H9 (cell line): ENCODE results near the gene CAMKK1. TPM values are rescaled to one million over a fixed set of nuclear protein-coding genes. Genes with fewer than 3 reads are reported as not detected.
A peak's percentile ranks its signal among the peaks of the same experiment; 100 is the strongest.

Source experiments
- DNase-seq: peaks from one replicate; pipeline ENCODE4 v3.0.0-alpha.2; 2017
- H2AFZ ChIP-seq: one replicate; pipeline ENCODE4 v1.6.1; 2013; ENCODE audit warnings: mild to moderate bottlenecking, low read length, control low read depth, moderate library complexity
- H2AK5ac ChIP-seq: 2 replicates; pipeline ENCODE4 v1.6.1; 2013; ENCODE audit warnings: low read length, control low read depth, mixed read lengths; ENCODE audit not compliant: insufficient read length
- H2BK120ac ChIP-seq: one replicate; pipeline ENCODE4 v1.6.1; 2013; ENCODE audit warnings: low read depth, mild to moderate bottlenecking, low read length, control low read depth, inconsistent platforms; ENCODE audit not compliant: poor library complexity, severe bottlenecking
- H2BK12ac ChIP-seq: 2 replicates; pipeline ENCODE4 v1.6.1; 2013; ENCODE audit warnings: low read length, control low read depth, mixed read lengths, low read depth; ENCODE audit not compliant: insufficient read length
- H2BK15ac ChIP-seq: 2 replicates; pipeline ENCODE4 v1.6.1; 2013; ENCODE audit warnings: low read depth, low read length, control low read depth
- H2BK20ac ChIP-seq: one replicate; pipeline ENCODE4 v1.6.1; 2013; ENCODE audit warnings: low read depth, mild to moderate bottlenecking, low read length, control low read depth, inconsistent platforms; ENCODE audit not compliant: poor library complexity, severe bottlenecking
- H2BK5ac ChIP-seq: 2 replicates; pipeline ENCODE4 v1.6.1; 2013; ENCODE audit warnings: low read length, control low read depth, mixed read lengths; ENCODE audit not compliant: insufficient read length
- H3K14ac ChIP-seq: 2 replicates; pipeline ENCODE4 v1.6.1; 2013; ENCODE audit warnings: low read length, control low read depth; ENCODE audit not compliant: insufficient read depth
- H3K18ac ChIP-seq: 2 replicates; pipeline ENCODE4 v1.6.1; 2013; ENCODE audit warnings: low read depth, mild to moderate bottlenecking, mixed read lengths, low read length, control low read depth; ENCODE audit not compliant: insufficient read length
- H3K23ac ChIP-seq: 2 replicates; pipeline ENCODE4 v1.6.1; 2013; ENCODE audit warnings: low read length, control low read depth, mixed read lengths, low read depth; ENCODE audit not compliant: insufficient read length
- H3K23me2 ChIP-seq: 2 replicates; pipeline ENCODE4 v1.6.1; 2013; ENCODE audit warnings: low read depth, mild to moderate bottlenecking, mixed read lengths, low read length, control low read depth; ENCODE audit not compliant: insufficient read length, poor library complexity, severe bottlenecking
- H3K27ac ChIP-seq: 2 replicates; pipeline ENCODE4 v1.5.1; 2013; ENCODE audit warnings: low read length, control low read depth, mixed read lengths, low read depth; ENCODE audit not compliant: insufficient read length
- H3K27me3 ChIP-seq: 2 replicates; pipeline ENCODE4 v1.6.1; 2013; ENCODE audit warnings: low read length, control low read depth, inconsistent platforms; ENCODE audit not compliant: insufficient read depth
- H3K4ac ChIP-seq: 2 replicates; pipeline ENCODE4 v1.6.1; 2013; ENCODE audit warnings: low read depth, mild to moderate bottlenecking, control low read depth, inconsistent platforms, low read length, moderate library complexity
- H3K4me1 ChIP-seq: 2 replicates; pipeline ENCODE4 v1.6.1; 2013; ENCODE audit warnings: low read length, control low read depth, inconsistent platforms; ENCODE audit not compliant: insufficient read depth
- H3K4me2 ChIP-seq: 2 replicates; pipeline ENCODE4 v1.6.1; 2013; ENCODE audit warnings: low read length, control low read depth, mixed read lengths; ENCODE audit not compliant: insufficient read length, insufficient read depth
- H3K56ac ChIP-seq: 2 replicates; pipeline ENCODE4 v1.6.1; 2013; ENCODE audit warnings: low read depth, mild to moderate bottlenecking, mixed read lengths, low read length, control low read depth; ENCODE audit not compliant: insufficient read length
- H3K79me1 ChIP-seq: 2 replicates; pipeline ENCODE4 v1.6.1; 2013; ENCODE audit warnings: low read depth, mild to moderate bottlenecking, moderate library complexity, low read length, control low read depth, inconsistent platforms; ENCODE audit not compliant: insufficient read depth, poor library complexity, severe bottlenecking
- H3K79me2 ChIP-seq: 2 replicates; pipeline ENCODE4 v1.6.1; 2013; ENCODE audit warnings: low read length, control low read depth, inconsistent platforms; ENCODE audit not compliant: insufficient read depth
- H3K9ac ChIP-seq: 2 replicates; pipeline ENCODE4 v1.6.1; 2013; ENCODE audit warnings: low read length, control low read depth, mixed read lengths; ENCODE audit not compliant: insufficient read length; ENCODE audit errors: extremely low read depth
- H3K9me3 ChIP-seq: one replicate; pipeline ENCODE4 v1.6.1; 2013; ENCODE audit warnings: low read depth, low read length, inconsistent platforms; ENCODE audit not compliant: control insufficient read depth
- H3T11ph ChIP-seq: one replicate; pipeline ENCODE4 v1.6.1; 2013; ENCODE audit warnings: mild to moderate bottlenecking, low read length, control low read depth, inconsistent platforms
- H4K20me1 ChIP-seq: one replicate; pipeline ENCODE4 v1.6.1; 2013; ENCODE audit not compliant: control insufficient read depth, insufficient read length, insufficient read depth
- H4K5ac ChIP-seq: 2 replicates; pipeline ENCODE4 v1.6.1; 2013; ENCODE audit warnings: low read depth, mild to moderate bottlenecking, mixed read lengths, low read length, control low read depth; ENCODE audit not compliant: insufficient read length
- H4K8ac ChIP-seq: replicated peaks from 2 replicates; pipeline ENCODE4 v1.6.1; 2013; ENCODE audit warnings: low read length, control low read depth, mixed read lengths, low read depth; ENCODE audit not compliant: insufficient read length
- H4K91ac ChIP-seq: 2 replicates; pipeline ENCODE4 v1.6.1; 2013; ENCODE audit warnings: low read depth, mild to moderate bottlenecking, moderate library complexity, mixed read lengths, low read length, control low read depth; ENCODE audit not compliant: insufficient read length
- H3K27ac Mint-ChIP-seq, 3 experiments: 2 replicates in 2 of 3; 3 replicates in 1 of 3; pipeline ENCODE4 v1.8.0; 2020 to 2021; ENCODE audit warnings: mixed read lengths in 3 of 3, mild to moderate bottlenecking in 1 of 3, moderate library complexity in 1 of 3
- H3K27me3 Mint-ChIP-seq: 2 replicates; pipeline ENCODE4 v1.8.0; 2021; ENCODE audit warnings: low read depth, mild to moderate bottlenecking, moderate library complexity, mixed read lengths
- H3K36me3 Mint-ChIP-seq, 3 experiments: 2 replicates in 2 of 3; 3 replicates in 1 of 3; pipeline ENCODE4 v1.8.0; 2020 to 2021; ENCODE audit warnings: low read depth in 3 of 3, mixed read lengths in 3 of 3; ENCODE audit not compliant: insufficient read depth in 1 of 3
- H3K4me1 Mint-ChIP-seq, 2 experiments: 2 replicates each; pipeline ENCODE4 v1.8.0; 2020; ENCODE audit warnings: mixed read lengths in 2 of 2
- H3K4me3 Mint-ChIP-seq, 2 experiments: 2 replicates in 1 of 2; 3 replicates in 1 of 2; pipeline ENCODE4 v1.8.0; 2020 to 2021; ENCODE audit warnings: mild to moderate bottlenecking in 2 of 2, mixed read lengths in 2 of 2, moderate library complexity in 1 of 2
- H3K9me3 Mint-ChIP-seq, 2 experiments: 2 replicates in 1 of 2; 3 replicates in 1 of 2; pipeline ENCODE4 v1.8.0; 2020; ENCODE audit warnings: mild to moderate bottlenecking in 2 of 2, mixed read lengths in 2 of 2, moderate library complexity in 1 of 2
- CTCF ChIP-seq: fragments of 200-600 bp; sonication (generic); conservative IDR thresholded peaks from 3 replicates; pipeline ENCODE4 v1.8.0; 2021; ENCODE audit warnings: antibody characterized with exemption, mild to moderate bottlenecking
- WGBS: extraction: QIAGEN DNeasy Blood & Tissue Kit; methylation state at CpG from one replicate; pipeline ENCODE4 v1.1.7; 2013; ENCODE audit warnings: missing lambda C conversion rate, low lambda C conversion rate, mixed read lengths; ENCODE audit not compliant: insufficient read length; ENCODE audit errors: extremely low coverage; 5-methylcytosine and 5-hydroxymethylcytosine counted together
- total RNA-seq: library from RNA; stranded (reverse); gene quantifications from 2 replicates; pipeline ENCODE4 v1.2.1, GENCODE V29; 2021

Gene CAMKK1
- total RNA-seq, 1 experiment from 2014 or later, result 6.7 TPM

GRCh38 chr17:3937359-3937758 is 44.5 kb upstream of the CAMKK1 start:
- Histone ChIP-seq H3K27ac (no peak overlapping the region), H2BK12ac (no peak overlapping the region), H3K14ac (no peak overlapping the region), H3K4me1 (no peaks in the 10 kb centered on the region), H3K9ac (no peak overlapping the region), H3K4me2 (no peak overlapping the region), H4K20me1 (no peaks in the 10 kb centered on the region), H3K56ac (no peak overlapping the region), H3K9me3 (no peaks in the 10 kb centered on the region), H2BK5ac (no peak overlapping the region), H3T11ph (no peak overlapping the region), H2AK5ac (no peak overlapping the region), H3K4ac (no peak overlapping the region), H3K18ac (no peak overlapping the region), H2BK120ac (no peak overlapping the region), H4K91ac (no peak overlapping the region), H3K27me3 (no peaks in the 10 kb centered on the region), H4K5ac (no peak overlapping the region), H3K79me2 (no peaks in the 10 kb centered on the region), H3K79me1 (no peaks in the 10 kb centered on the region), H3K23ac (no peak overlapping the region), H2BK20ac (no peak overlapping the region), H4K8ac (no peak overlapping the region), H2BK15ac (no peak overlapping the region), H2AFZ (no peak overlapping the region), H3K23me2 (no peaks in the 10 kb centered on the region)
- no peak for DNase-seq
- no CpG with 5 or more reads among the region's 17 CpGs for WGBS
- peak overlapping the region in 1 of 3 experiments; percentile 58; a peak in 3 of 7 replicates for H3K27ac Mint-ChIP-seq
- no peak for TF ChIP-seq CTCF
- peaks cover 9 to 26% (median 26%) of the 10 kb centered on the region in 3 experiments; a peak in 6 of 7 replicates for H3K36me3 Mint-ChIP-seq
- H3K4me3 Mint-ChIP-seq, result no peak overlapping the region
- H3K27me3 Mint-ChIP-seq, result no peaks in the 10 kb centered on the region
- H3K9me3 Mint-ChIP-seq, result no peaks in the 10 kb centered on the region
- H3K4me1 Mint-ChIP-seq, result peaks cover 0 to 4% of the 10 kb centered on the region in 2 experiments; a peak in 2 of 4 replicates
